ENCODE data around the gene THOC2. TPM values are rescaled to one million over a fixed set of nuclear protein-coding genes. Genes with fewer than 3 reads are reported as not detected.
"Not testable (repeated sequence)": the region's sequence is repeated elsewhere in the genome, so short reads cannot be mapped to it uniquely, and the experiment has no call there.

THOC2 gene
- polyA plus RNA-seq, 4 donors: 30.5 to 85.2 (median 81.2) TPM

DNA sequence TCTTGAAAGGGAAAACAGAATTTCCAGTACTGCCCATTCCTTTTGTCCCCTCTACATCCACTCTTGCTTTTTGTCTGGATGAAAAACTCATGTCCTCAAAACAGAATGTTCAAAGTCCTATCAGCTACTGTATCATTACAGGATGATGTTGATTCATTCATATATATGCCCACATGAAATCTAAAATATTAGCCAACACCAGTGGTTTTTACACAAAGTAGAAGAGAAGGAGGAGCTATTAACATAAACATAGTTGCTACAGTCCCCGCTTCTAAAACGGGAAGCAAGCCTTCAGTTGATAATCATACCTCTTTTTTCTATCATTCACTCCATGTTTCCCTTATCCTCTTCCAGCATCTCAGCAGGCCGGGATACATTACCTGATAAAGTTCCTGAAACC, 7.7 kb upstream of the THOC2 start:
- Histone ChIP-seq H3K4me1 (ENCODE audit: control insufficient read depth in 3 of 3, insufficient read depth in 2 of 3, low read depth in 1 of 3, low read length in 2 of 3) (peaks cover 0 to 13% (median 0%) of the 10 kb centered on the region in 3 donors), H3K27ac (ENCODE audit: low read depth in 1 of 3, low read length in 2 of 3) (no peak overlapping the region), H3K36me3 (ENCODE audit: control insufficient read depth in 3 of 3, insufficient read depth in 2 of 3, low read depth in 1 of 3, low read length in 3 of 3) (no peaks in the 10 kb centered on the region), H3K9me3 (ENCODE audit: control insufficient read depth in 2 of 2, insufficient read depth in 1 of 2, low read depth in 1 of 2, low read length in 1 of 2) (no peaks in the 10 kb centered on the region), H3K27me3 (ENCODE audit: control insufficient read depth in 3 of 3, insufficient read depth in 3 of 3, low read length in 3 of 3) (no peaks in the 10 kb centered on the region), H3K4me3 (ENCODE audit: low read depth in 1 of 3, low read length in 3 of 3) (no peak overlapping the region)
- FAIRE-seq (no peak), DNase-seq (no peak)
- WGBS, 3 donors: 69 to 87% (median 73%) methylated on average over 3 of the region's 3 CpGs

DNA sequence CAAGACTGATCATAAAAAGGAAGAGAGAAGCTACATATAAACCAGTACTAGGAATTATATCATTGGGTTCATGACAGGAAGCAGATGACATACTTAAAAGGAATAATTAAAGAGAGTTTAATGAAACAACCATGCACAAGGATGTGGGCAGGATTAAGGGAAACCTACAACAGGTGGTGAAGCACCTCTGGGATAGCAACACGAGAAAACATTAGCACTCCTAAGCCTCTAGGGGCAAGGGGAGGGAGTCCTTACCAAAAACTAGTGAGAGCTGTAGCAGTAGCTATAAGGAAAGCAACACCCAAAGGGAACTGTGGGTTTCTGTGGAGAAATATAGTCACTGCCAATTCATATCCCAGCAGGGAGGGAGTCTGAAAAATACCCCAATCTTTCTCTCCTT, 7.2 kb upstream of the THOC2 start:
- no peak for DNase-seq
- WGBS, 3 donors: 29 to 60% (median 33%) methylated on average over 1 of the region's 1 CpG
- no peak for FAIRE-seq
- Histone ChIP-seq H3K36me3 (ENCODE audit: control insufficient read depth in 3 of 3, insufficient read depth in 2 of 3, low read depth in 1 of 3, low read length in 3 of 3) (no peaks in the 10 kb centered on the region), H3K4me3 (ENCODE audit: low read depth in 1 of 3, low read length in 3 of 3) (no peak overlapping the region), H3K27ac (ENCODE audit: low read depth in 1 of 3, low read length in 2 of 3) (peak overlapping the region in 1 of 3 donors; percentile 33), H3K9me3 (ENCODE audit: control insufficient read depth in 2 of 2, insufficient read depth in 1 of 2, low read depth in 1 of 2, low read length in 1 of 2) (no peaks in the 10 kb centered on the region), H3K4me1 (ENCODE audit: control insufficient read depth in 3 of 3, insufficient read depth in 2 of 3, low read depth in 1 of 3, low read length in 2 of 3) (peaks cover 0 to 13% (median 0%) of the 10 kb centered on the region in 3 donors), H3K27me3 (ENCODE audit: control insufficient read depth in 3 of 3, insufficient read depth in 3 of 3, low read length in 3 of 3) (no peaks in the 10 kb centered on the region)

DNA sequence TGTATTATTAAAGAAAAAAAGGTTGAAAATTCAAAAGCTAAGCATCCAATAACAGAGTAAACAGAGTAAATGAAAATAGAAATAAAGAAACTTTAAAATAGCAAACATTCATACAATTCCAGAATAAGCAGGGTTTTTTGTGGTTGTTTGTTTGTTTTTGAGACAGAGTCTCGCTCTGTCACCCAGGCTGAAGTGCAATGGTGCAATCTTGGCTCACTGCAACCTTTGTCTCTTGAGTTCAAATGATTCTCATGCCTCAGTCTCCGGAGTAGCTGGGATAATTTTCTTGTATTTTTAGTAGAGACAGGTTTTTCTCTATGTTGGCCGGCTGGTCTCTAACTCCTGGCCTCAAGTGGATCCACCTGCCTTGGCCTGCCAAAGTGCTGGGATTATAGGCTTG, 6.6 kb upstream of the THOC2 start:
- peaks cover 0 to 13% (median 0%) of the 10 kb centered on the region in 3 donors for H3K4me1 ChIP-seq (ENCODE audit: control insufficient read depth in 3 of 3, insufficient read depth in 2 of 3, low read depth in 1 of 3, low read length in 2 of 3)
- H3K9me3 ChIP-seq (ENCODE audit: control insufficient read depth in 2 of 2, insufficient read depth in 1 of 2, low read depth in 1 of 2, low read length in 1 of 2): no peaks in the 10 kb centered on the region
- no peak overlapping the region for H3K4me3 ChIP-seq (ENCODE audit: low read depth in 1 of 3, low read length in 3 of 3)
- WGBS, 3 donors: 45 to 63% (median 53%) methylated on average over 3 of the region's 3 CpGs
- no peaks in the 10 kb centered on the region for H3K27me3 ChIP-seq (ENCODE audit: control insufficient read depth in 3 of 3, insufficient read depth in 3 of 3, low read length in 3 of 3)
- DNase-seq: no peak
- H3K27ac ChIP-seq (ENCODE audit: low read depth in 1 of 3, low read length in 2 of 3): peak overlapping the region in 1 of 3 donors; percentile 68
- H3K36me3 ChIP-seq (ENCODE audit: control insufficient read depth in 3 of 3, insufficient read depth in 2 of 3, low read depth in 1 of 3, low read length in 3 of 3): no peaks in the 10 kb centered on the region
- no peak for FAIRE-seq

DNA sequence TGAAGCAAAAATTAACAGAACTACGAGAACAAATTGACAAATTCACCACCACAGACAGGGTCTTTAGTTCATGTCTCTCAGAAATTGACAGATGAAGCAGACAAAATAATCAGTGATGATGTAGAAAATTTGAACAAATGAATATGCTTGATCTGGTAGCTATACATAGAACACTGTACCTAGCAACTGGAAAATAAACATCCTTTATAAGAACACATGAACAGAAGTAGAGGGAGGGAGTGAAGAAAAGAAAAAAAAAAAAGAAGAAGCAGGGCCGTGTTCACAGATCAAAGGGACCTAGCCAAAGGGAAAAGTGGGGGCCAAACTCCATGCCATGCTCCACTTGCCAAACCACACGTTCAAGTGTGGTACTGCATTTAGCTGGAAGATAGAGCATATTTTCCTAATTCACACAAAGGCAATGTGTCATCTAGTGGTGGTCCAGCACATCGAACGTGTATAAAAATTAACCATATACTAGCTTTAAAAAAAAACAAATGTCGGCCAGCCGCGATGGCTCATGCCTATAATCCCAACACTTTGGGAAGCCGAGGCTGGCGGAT, 5.6 kb upstream of the THOC2 start:
- no peak for FAIRE-seq
- DNase-seq: no peak
- H3K4me1 ChIP-seq (ENCODE audit: control insufficient read depth in 3 of 3, insufficient read depth in 2 of 3, low read depth in 1 of 3, low read length in 2 of 3): peaks cover 0 to 13% (median 0%) of the 10 kb centered on the region in 3 donors
- 76 to 86% (median 76%) methylated on average over 10 of the region's 10 CpGs for WGBS, 3 donors
- H3K4me3 ChIP-seq (ENCODE audit: low read depth in 1 of 3, low read length in 3 of 3): no peak overlapping the region
- H3K36me3 ChIP-seq (ENCODE audit: control insufficient read depth in 3 of 3, insufficient read depth in 2 of 3, low read depth in 1 of 3, low read length in 3 of 3): no peaks in the 10 kb centered on the region
- H3K27me3 ChIP-seq (ENCODE audit: control insufficient read depth in 3 of 3, insufficient read depth in 3 of 3, low read length in 3 of 3): no peaks in the 10 kb centered on the region
- no peak overlapping the region for H3K27ac ChIP-seq (ENCODE audit: low read depth in 1 of 3, low read length in 2 of 3)
- no peaks in the 10 kb centered on the region for H3K9me3 ChIP-seq (ENCODE audit: control insufficient read depth in 2 of 2, insufficient read depth in 1 of 2, low read depth in 1 of 2, low read length in 1 of 2)

DNA sequence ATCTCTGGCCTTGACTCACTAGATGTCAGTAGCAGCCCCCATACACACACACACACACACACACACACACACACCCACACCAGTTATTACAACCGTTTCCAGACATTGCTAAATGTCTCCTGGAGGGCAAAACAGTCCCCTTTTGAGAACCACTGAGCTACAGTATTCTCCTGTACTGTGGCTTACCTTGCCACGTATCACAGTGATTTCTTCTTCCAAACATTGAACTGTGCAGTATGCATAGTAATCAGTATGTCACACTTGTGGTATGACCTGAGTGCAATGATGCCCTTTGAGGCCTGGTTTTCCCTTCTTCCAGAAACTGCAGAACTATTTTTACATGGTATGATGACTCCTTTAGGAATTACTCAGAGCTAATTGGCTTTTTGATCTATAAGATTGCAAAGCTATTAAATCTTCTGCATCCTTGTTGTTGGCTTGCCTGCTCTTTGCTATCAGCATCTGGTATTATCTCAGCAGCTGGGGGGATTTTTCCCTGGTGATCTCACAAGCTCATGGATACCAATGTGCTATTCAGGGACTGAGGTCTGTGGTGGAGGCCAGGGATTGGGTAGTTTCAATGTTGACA, 3.6 kb upstream of the THOC2 start:
- WGBS, 3 donors: 42 to 48% (median 48%) methylated on average over 2 of the region's 2 CpGs
- no peak for FAIRE-seq
- Histone ChIP-seq H3K4me3 (ENCODE audit: low read depth in 1 of 3, low read length in 3 of 3) (no peak overlapping the region), H3K36me3 (ENCODE audit: control insufficient read depth in 3 of 3, insufficient read depth in 2 of 3, low read depth in 1 of 3, low read length in 3 of 3) (no peaks in the 10 kb centered on the region), H3K27ac (ENCODE audit: low read depth in 1 of 3, low read length in 2 of 3) (peak overlapping the region in 1 of 3 donors; percentile 68), H3K9me3 (ENCODE audit: control insufficient read depth in 2 of 2, insufficient read depth in 1 of 2, low read depth in 1 of 2, low read length in 1 of 2) (no peaks in the 10 kb centered on the region), H3K27me3 (ENCODE audit: control insufficient read depth in 3 of 3, insufficient read depth in 3 of 3, low read length in 3 of 3) (no peaks in the 10 kb centered on the region), H3K4me1 (ENCODE audit: control insufficient read depth in 3 of 3, insufficient read depth in 2 of 3, low read depth in 1 of 3, low read length in 2 of 3) (peaks cover 0 to 13% (median 0%) of the 10 kb centered on the region in 3 donors)
- DNase-seq: peak in 1 of 2 donors; percentile 46

DNA sequence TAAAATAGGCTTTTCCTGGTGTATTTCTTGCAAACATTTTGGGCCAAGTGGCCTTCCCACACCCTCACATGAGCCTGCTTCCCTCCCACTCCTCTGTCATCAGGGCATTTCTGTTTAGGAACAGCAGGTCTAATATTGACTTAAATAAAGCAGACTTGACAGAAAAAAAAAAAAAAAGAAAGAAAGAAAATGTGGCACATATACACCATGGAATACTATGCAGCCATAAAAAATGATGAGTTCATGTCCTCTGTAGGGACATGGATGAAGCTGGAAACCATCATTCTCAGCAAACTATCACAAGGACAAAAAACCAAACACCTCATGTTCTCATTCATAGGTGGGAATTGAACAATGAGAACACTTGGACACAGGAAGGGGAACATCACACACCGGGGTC, 2.3 kb upstream of the THOC2 start:
- H3K27me3 ChIP-seq (ENCODE audit: control insufficient read depth in 3 of 3, insufficient read depth in 3 of 3, low read length in 3 of 3); H3K36me3 ChIP-seq (ENCODE audit: control insufficient read depth in 3 of 3, insufficient read depth in 2 of 3, low read depth in 1 of 3, low read length in 3 of 3); H3K4me3 ChIP-seq (ENCODE audit: low read depth in 1 of 3, low read length in 3 of 3); FAIRE-seq; H3K27ac ChIP-seq (ENCODE audit: low read depth in 1 of 3, low read length in 2 of 3); H3K9me3 ChIP-seq (ENCODE audit: control insufficient read depth in 2 of 2, insufficient read depth in 1 of 2, low read depth in 1 of 2, low read length in 1 of 2); DNase-seq: not testable (repeated sequence)
- H3K4me1 ChIP-seq (ENCODE audit: control insufficient read depth in 3 of 3, insufficient read depth in 2 of 3, low read depth in 1 of 3, low read length in 2 of 3): peaks cover 0 to 10% (median 0%) of the 10 kb centered on the region in 3 donors
- WGBS, 3 donors: 100% methylated on average over 1 of the region's 1 CpG; no CpG with 5 or more reads in 2 of the 3 donors

DNA sequence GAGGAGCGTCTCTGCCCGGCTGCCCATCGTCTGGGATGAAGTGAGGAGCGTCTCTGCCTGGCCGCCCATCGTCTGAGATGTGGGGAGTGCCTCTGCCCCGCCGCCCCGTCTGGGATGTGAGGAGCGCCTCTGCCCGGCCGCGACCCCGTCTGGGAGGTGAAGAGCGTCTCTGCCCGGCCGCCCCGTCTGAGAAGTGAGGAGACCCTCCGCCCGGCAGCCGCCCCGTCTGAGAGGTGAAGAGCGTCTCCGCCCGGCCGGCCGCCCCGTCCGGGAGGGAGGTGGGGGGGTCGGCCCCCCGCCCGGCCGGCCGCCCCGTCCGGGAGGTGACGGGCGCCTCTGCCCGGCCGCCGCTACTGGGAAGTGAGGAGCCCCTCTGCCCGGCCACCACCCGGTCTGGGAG, 1.2 kb upstream of the THOC2 start:
- not testable (repeated sequence) for DNase-seq; H3K27ac ChIP-seq (ENCODE audit: low read depth in 1 of 3, low read length in 2 of 3); H3K27me3 ChIP-seq (ENCODE audit: control insufficient read depth in 3 of 3, insufficient read depth in 3 of 3, low read length in 3 of 3); H3K36me3 ChIP-seq (ENCODE audit: control insufficient read depth in 3 of 3, insufficient read depth in 2 of 3, low read depth in 1 of 3, low read length in 3 of 3); FAIRE-seq; H3K4me3 ChIP-seq (ENCODE audit: low read depth in 1 of 3, low read length in 3 of 3); H3K4me1 ChIP-seq (ENCODE audit: control insufficient read depth in 3 of 3, insufficient read depth in 2 of 3, low read depth in 1 of 3, low read length in 2 of 3); H3K9me3 ChIP-seq (ENCODE audit: control insufficient read depth in 2 of 2, insufficient read depth in 1 of 2, low read depth in 1 of 2, low read length in 1 of 2)
- WGBS, 3 donors: 96 to 100% (median 99%) methylated on average over 10 to 41 of the region's 43 CpGs

DNA sequence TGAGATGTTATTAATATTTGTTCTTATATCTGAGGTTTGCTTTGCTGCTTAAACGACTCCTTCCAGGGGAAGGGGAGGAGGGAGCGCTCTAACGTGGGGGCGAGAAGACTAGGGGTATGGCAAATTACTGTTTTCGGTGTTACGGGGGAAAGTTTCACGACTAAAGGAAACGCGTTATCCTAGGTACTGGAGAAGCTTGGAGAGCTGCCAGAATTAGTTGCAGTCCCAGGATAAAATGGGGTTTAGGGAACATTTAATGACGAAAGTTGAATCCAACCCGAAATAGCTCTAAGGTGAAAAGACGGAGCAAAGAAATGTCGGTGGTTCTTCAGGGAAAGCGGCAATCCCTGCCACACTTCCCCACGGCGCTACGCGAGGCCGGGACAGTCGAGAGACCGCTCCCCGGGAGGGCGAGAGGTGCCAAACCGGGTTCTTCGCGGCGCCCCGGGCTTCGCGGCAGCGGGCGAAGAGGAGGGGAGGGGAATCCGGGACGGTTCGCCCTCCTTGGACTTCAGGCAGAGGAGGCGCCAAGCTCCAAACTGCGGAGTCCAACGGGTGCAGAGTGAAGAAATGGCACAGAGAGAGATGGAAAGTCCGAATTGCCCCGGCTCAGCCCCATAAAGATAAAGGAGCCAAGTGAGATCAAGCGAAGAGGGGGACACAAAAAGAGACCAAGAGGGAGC, 724 bp downstream of the THOC2 start:
- Histone ChIP-seq H3K4me1 (ENCODE audit: control insufficient read depth in 3 of 3, insufficient read depth in 2 of 3, low read depth in 1 of 3, low read length in 2 of 3) (peaks cover 0 to 4% (median 0%) of the 10 kb centered on the region in 3 donors), H3K9me3 (ENCODE audit: control insufficient read depth in 2 of 2, insufficient read depth in 1 of 2, low read depth in 1 of 2, low read length in 1 of 2) (no peaks in the 10 kb centered on the region), H3K36me3 (ENCODE audit: control insufficient read depth in 3 of 3, insufficient read depth in 2 of 3, low read depth in 1 of 3, low read length in 3 of 3) (peaks cover 0 to 7% (median 0%) of the 10 kb centered on the region in 3 donors), H3K27me3 (ENCODE audit: control insufficient read depth in 3 of 3, insufficient read depth in 3 of 3, low read length in 3 of 3) (no peaks in the 10 kb centered on the region), H3K27ac (ENCODE audit: low read depth in 1 of 3, low read length in 2 of 3) (peak overlapping the region; percentile 50 to 95 (median 81)), H3K4me3 (ENCODE audit: low read depth in 1 of 3, low read length in 3 of 3) (peak overlapping the region; percentile 71 to 96 (median 74))
- DNase-seq: peak; percentile 44 to 60
- 0 to 45% (median 9%) methylated on average over 38 to 41 of the region's 41 CpGs for WGBS, 3 donors
- FAIRE-seq: no peak

Data from small intestine (tissue), 7 donors.